ENCODE results near the gene KPNA4.
A peak's percentile ranks its signal among the peaks of the same experiment; 100 is the strongest.

KPNA4 gene

GRCh38 chr3:160564258-160564911, 986 bp downstream of the KPNA4 start:
- no peak for DNase-seq (ENCODE audit: extremely low read depth, low read depth)
- TF ChIP-seq, protein P1, sequence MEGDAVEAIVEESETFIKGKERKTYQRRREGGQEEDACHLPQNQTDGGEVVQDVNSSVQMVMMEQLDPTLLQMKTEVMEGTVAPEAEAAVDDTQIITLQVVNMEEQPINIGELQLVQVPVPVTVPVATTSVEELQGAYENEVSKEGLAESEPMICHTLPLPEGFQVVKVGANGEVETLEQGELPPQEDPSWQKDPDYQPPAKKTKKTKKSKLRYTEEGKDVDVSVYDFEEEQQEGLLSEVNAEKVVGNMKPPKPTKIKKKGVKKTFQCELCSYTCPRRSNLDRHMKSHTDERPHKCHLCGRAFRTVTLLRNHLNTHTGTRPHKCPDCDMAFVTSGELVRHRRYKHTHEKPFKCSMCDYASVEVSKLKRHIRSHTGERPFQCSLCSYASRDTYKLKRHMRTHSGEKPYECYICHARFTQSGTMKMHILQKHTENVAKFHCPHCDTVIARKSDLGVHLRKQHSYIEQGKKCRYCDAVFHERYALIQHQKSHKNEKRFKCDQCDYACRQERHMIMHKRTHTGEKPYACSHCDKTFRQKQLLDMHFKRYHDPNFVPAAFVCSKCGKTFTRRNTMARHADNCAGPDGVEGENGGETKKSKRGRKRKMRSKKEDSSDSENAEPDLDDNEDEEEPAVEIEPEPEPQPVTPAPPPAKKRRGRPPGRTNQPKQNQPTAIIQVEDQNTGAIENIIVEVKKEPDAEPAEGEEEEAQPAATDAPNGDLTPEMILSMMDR (IDR thresholded peaks at IDR 0.05; ENCODE audit: low read depth, low read length, missing control alignments), result no peak
- peak overlapping the region; percentile 82 for H3K4me3 ChIP-seq (replicated peaks; ENCODE audit: low read depth, low read length)

- TF ChIP-seq, protein P1 (IDR thresholded peaks at IDR 0.05; ENCODE audit: low read depth, low read length, missing control alignments), result no peak
- H3K4me3 ChIP-seq (replicated peaks; ENCODE audit: low read depth, low read length), result peak overlapping the region; percentile 82
- DNase-seq (ENCODE audit: extremely low read depth, low read depth), result no peak
Observed at GRCh38 chr3:160562952-160563351, 2.4 kb downstream of the KPNA4 start.

DNA sequence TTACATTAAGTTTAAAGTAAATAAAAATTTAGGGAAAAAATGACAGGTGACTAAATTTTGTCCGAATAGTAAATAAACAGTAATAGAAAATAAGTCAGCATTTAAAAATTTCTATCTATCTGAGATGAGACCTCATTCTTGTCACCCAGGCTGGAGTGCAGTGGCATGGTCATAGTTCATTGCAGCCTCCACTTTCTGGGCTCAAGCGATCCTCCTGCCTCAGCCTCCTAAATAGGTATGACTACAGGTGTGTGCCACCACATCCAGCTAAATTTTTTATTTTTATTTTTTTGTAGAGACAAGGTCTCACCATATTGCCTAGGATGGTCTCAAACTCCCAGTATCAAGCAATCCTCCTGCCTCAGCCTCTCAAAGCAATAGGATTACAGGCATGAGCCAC, 7.8 kb downstream of the KPNA4 start:
- TF ChIP-seq, protein P1 (IDR thresholded peaks at IDR 0.05; ENCODE audit: low read depth, low read length, missing control alignments), result no peak
- DNase-seq (ENCODE audit: extremely low read depth, low read depth), result no peak
- H3K4me3 ChIP-seq (replicated peaks; ENCODE audit: low read depth, low read length), result no peak overlapping the region

GRCh38 chr3:160556141-160556540, 9.2 kb downstream of the KPNA4 start:
- H3K4me3 ChIP-seq (replicated peaks; ENCODE audit: low read depth, low read length), result no peak overlapping the region
- DNase-seq (ENCODE audit: extremely low read depth, low read depth), result no peak
- TF ChIP-seq, protein P1 (IDR thresholded peaks at IDR 0.05; ENCODE audit: low read depth, low read length, missing control alignments), result no peak

DNA sequence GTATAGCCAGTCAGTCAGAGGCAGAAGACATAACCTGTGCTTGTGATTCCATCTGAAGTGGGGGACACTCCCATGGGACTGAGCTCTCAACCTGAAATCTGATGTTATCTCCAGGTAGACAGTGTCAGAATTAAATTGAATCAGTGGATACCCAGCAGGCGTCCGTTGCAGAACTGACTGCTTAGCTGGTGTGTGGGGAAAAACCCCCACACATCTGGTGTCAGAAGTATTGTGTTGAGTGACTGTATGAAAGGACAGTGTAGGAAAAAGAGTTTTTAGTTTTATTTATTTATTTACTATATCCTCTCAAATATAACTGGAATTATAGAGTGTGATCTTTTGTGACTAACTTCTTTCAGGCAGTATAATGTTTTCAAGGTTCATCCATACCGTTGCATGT, 10.4 kb downstream of the KPNA4 start:
- no peak for DNase-seq (ENCODE audit: extremely low read depth, low read depth)
- TF ChIP-seq, protein P1 (IDR thresholded peaks at IDR 0.05; ENCODE audit: low read depth, low read length, missing control alignments), result no peak

DNA sequence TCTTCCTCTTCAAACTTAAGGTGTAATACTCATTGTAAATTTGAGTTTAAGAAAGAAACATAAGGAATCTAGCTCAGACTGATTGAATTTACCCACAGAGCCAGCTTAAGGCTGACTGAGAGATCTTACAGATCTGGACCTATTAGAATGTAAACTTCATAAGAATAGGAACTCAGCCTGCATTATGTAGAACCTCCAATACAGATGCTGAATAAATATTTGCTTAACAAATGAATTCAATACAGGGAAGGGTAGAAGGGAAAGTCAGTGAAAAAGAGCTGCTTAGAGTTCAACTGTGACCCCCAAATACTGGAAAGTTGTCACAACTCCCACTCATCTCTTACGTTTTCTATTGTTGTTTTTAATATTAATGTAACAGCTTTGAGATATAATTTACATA, 11.5 kb downstream of the KPNA4 start:
- TF ChIP-seq, protein P1 (IDR thresholded peaks at IDR 0.05; ENCODE audit: low read depth, low read length, missing control alignments), result no peak
- DNase-seq (ENCODE audit: extremely low read depth, low read depth), result no peak
- H3K4me3 ChIP-seq (replicated peaks; ENCODE audit: low read depth, low read length), result no peak overlapping the region

More for the DNA sequence above, 10.4 kb downstream of the KPNA4 start:
- H3K4me3 ChIP-seq (replicated peaks; ENCODE audit: low read depth, low read length), result no peak overlapping the region

DNA sequence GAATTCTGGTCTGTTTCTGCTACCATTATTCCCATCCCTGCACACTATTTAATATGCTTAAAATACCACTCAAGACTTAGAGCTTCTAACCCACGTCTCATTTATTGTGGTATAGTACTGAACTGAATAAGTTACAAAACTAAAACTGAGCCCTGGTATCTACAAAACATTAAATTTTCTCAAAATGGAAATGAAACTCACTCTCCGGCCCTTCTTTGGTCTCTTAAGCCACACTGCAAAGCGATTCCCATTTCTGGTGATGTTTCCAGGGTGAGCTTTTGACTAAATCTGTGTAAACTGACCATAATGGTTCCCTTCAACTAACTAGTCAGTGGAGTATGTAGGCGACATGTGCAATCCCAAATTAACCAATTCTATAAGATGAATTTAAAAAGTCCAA, 18.6 kb downstream of the KPNA4 start:
- no peak overlapping the region for H3K4me3 ChIP-seq (replicated peaks; ENCODE audit: low read depth, low read length)
- no peak for DNase-seq (ENCODE audit: extremely low read depth, low read depth)
- TF ChIP-seq, protein P1 (IDR thresholded peaks at IDR 0.05; ENCODE audit: low read depth, low read length, missing control alignments), result no peak
